Mesothelial cell of epicardium (in vitro differentiated cells): Measurements from ENCODE around the gene CHD6. TPM values are rescaled to one million over a fixed set of nuclear protein-coding genes. Genes with fewer than 3 reads are reported as not detected.

ENCODE experiments used
- DNase-seq, 2 experiments: peaks; one replicate each; pipeline ENCODE4 v3.0.0; 2021; ENCODE audit warnings: low spot score in 2 of 2; ENCODE audit not compliant: unreplicated experiment in 2 of 2
- H3K27ac Mint-ChIP-seq: 2 replicates; pipeline ENCODE4 v1.8.0; 2021; ENCODE audit warnings: mixed read lengths
- H3K27me3 Mint-ChIP-seq: 2 replicates; pipeline ENCODE4 v1.8.0; 2021; ENCODE audit warnings: low read depth, mixed read lengths
- H3K36me3 Mint-ChIP-seq: 2 replicates; pipeline ENCODE4 v1.8.0; 2021; ENCODE audit warnings: mixed read lengths
- H3K4me1 Mint-ChIP-seq: 2 replicates; pipeline ENCODE4 v1.8.0; 2021; ENCODE audit warnings: mixed read lengths
- H3K4me3 Mint-ChIP-seq: 2 replicates; pipeline ENCODE4 v1.8.0; 2021; ENCODE audit warnings: mild to moderate bottlenecking, moderate library complexity, mixed read lengths
- H3K9me3 Mint-ChIP-seq: 2 replicates; pipeline ENCODE4 v1.8.0; 2021; ENCODE audit warnings: mixed read lengths
- total RNA-seq: library from RNA; stranded (reverse); gene quantifications from 3 replicates; pipeline ENCODE4 v1.2.1, GENCODE V29; 2021
- TF ChIP-seq, protein P1 (sequence below): fragments of 200-600 bp; sonication (generic); IDR thresholded peaks from one replicate; pipeline ENCODE4 v1.5.0; 2021; ENCODE audit warnings: antibody characterized with exemption; ENCODE audit not compliant: unreplicated experiment

The CHD6 gene
- total RNA-seq, 1 donor from 2014 or later: 107 TPM

DNA sequence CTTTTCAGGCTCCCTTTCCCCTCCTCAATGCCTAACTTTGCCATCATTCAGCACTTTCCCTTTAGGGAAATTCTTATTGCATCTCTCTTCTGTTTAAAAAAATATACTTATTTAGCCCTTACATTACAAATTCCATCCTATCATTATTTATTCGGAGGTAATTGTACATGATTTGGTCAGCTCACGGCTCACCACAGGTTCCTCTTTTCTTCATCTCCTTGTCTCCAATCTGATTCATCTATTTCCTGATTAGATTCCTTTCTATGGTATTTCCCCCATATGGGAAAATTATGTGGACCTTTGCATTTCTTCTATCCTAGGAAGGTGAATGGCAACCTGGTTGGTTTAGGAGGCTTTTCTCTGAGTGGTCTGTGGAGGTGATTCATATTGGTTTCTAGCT, 238.6 kb downstream of the CHD6 start:
- Mint-ChIP-seq H3K27me3 (peaks cover 19% of the 10 kb centered on the region), H3K27ac (no peak overlapping the region), H3K4me1 (peaks cover 13% of the 10 kb centered on the region), H3K4me3 (no peak overlapping the region), H3K36me3 (no peaks in the 10 kb centered on the region), H3K9me3 (no peaks in the 10 kb centered on the region)
- DNase-seq: no peak
- TF ChIP-seq, protein P1, sequence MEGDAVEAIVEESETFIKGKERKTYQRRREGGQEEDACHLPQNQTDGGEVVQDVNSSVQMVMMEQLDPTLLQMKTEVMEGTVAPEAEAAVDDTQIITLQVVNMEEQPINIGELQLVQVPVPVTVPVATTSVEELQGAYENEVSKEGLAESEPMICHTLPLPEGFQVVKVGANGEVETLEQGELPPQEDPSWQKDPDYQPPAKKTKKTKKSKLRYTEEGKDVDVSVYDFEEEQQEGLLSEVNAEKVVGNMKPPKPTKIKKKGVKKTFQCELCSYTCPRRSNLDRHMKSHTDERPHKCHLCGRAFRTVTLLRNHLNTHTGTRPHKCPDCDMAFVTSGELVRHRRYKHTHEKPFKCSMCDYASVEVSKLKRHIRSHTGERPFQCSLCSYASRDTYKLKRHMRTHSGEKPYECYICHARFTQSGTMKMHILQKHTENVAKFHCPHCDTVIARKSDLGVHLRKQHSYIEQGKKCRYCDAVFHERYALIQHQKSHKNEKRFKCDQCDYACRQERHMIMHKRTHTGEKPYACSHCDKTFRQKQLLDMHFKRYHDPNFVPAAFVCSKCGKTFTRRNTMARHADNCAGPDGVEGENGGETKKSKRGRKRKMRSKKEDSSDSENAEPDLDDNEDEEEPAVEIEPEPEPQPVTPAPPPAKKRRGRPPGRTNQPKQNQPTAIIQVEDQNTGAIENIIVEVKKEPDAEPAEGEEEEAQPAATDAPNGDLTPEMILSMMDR: no peak

DNA sequence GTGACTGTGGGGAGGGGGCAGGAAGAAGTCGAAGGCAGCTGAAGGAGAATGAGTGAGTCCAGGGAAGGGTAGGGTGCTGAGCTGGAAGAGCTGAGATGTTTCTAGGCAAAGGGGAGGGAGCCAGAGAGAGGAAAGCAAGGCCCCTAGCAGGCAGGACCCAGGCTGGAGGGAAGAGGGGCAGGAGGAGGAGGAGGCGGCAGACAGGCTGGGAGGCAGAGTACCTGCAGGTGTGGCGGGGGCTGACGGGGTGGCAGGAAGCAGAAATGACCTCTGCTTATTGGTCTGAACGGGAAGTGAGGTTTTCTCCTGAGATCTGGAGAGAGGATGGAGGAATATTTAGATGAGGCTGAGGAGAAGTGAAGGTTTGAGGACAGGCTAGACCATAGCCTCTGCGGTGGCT, 240.9 kb downstream of the CHD6 start:
- Mint-ChIP-seq H3K9me3 (peaks cover 5% of the 10 kb centered on the region), H3K27ac (no peak overlapping the region), H3K36me3 (no peaks in the 10 kb centered on the region), H3K4me1 (peaks cover 19% of the 10 kb centered on the region), H3K4me3 (no peak overlapping the region), H3K27me3 (peaks cover 19% of the 10 kb centered on the region)
- DNase-seq: no peak
- TF ChIP-seq, protein P1: no peak

DNA sequence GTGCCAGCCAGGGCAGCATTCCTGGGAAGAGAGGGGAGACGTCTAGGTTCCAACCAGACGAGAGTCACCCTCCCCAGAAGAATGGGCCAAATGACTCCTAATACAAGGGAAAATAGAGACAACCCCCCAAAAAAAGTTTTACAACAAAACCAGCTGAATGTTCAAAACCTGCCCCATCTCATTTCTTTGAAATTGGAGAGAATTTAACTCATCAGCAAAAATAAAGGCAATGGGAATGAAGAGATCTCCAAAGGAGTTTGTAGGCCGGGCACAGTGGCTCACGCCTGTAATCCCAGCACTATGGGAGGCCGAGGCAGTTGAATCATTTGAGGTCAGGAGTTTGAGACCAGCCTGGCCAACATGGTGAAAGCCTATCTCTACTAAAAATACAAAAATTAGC, 241.8 kb downstream of the CHD6 start:
- DNase-seq: no peak
- Mint-ChIP-seq H3K27me3 (peaks cover 19% of the 10 kb centered on the region), H3K4me1 (peaks cover 16% of the 10 kb centered on the region), H3K27ac (no peak overlapping the region), H3K9me3 (peaks cover 7% of the 10 kb centered on the region), H3K4me3 (no peak overlapping the region), H3K36me3 (peaks cover 2% of the 10 kb centered on the region)
- TF ChIP-seq, protein P1: no peak

DNA sequence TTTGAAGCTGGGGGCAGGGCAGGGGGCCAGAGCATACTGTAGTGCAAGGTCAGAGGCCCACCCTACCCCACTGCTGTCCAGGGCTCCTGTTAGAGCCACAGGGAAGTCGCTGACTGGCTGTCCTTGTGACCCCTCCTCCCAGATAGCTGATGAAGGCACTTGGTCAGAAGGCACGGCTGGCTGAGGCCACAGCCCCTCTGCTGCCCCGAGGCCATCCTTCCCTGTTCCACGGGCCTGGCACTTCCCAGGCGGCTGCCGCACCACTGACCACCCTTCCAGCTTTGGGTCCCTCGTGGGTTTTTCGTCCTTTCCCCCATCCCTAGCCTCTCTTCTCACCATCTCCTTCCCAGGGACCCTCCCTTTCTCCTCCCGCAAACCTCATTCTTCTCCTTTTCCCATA, 242.3 kb downstream of the CHD6 start:
- Mint-ChIP-seq H3K9me3 (peaks cover 10% of the 10 kb centered on the region), H3K4me3 (no peak overlapping the region)

DNA sequence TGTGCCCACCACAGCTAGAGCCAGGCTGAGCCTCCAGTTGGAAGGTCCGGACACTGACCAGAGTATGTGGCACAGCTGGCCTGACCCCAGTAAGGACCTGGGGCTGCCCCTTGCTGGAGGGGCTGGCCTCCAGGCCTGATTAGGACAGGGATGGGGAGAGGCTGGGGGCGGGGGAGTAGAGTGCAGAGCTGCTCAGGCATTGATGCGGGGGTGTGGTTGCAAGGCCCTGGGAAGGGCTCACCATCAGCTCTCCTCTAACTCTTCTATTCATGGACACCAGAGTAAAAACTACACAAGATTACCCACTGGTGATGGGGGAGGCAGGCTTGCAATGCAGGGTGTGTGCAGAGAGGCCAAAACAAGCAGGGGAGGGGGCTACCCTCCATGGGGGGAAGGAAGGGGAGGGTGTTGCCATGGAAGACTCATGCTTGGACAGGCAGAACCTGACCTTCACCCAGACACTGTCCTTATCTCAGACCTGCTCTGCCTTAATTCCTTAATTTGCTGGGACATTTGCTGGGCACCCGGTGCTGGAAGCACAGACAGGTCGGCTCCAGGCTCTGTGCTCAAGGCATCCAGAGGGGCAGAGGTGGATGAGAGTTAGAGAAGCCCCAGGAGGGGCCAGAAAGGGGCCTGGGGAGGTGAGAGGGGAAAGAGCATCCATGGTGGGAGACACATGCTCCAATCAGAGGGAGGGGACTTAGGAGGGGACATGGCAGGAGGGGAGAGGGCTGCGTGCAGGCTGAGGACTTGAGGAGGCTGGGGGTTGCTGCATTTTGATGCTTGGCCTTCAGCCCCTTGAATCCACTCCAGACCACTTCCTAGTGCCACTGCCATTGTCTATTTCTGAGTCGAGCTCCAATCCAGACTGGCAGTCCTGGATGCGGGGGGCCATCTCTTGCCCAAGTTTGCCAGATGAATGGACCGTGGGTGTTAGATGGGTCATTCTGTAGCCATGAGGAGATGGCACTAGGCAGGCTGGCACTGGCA, 244.0 kb downstream of the CHD6 start:
- no peak for DNase-seq
- peaks cover 14% of the 10 kb centered on the region for H3K4me1 Mint-ChIP-seq
- peaks cover 6% of the 10 kb centered on the region for H3K36me3 Mint-ChIP-seq
- peaks cover 10% of the 10 kb centered on the region for H3K9me3 Mint-ChIP-seq
- no peak overlapping the region for H3K27ac Mint-ChIP-seq
- TF ChIP-seq, protein P1: no peak
- peaks cover 21% of the 10 kb centered on the region for H3K27me3 Mint-ChIP-seq
- H3K4me3 Mint-ChIP-seq: no peak overlapping the region

More for the DNA sequence above, 242.3 kb downstream of the CHD6 start:
- TF ChIP-seq, protein P1: no peak
- Mint-ChIP-seq H3K4me1 (peaks cover 16% of the 10 kb centered on the region), H3K27ac (no peak overlapping the region), H3K27me3 (peaks cover 19% of the 10 kb centered on the region), H3K36me3 (peaks cover 6% of the 10 kb centered on the region)
- DNase-seq: no peak
